Panc1 (cell line): Measurements from ENCODE around the gene TMEM132C. TPM values are rescaled to one million over a fixed set of nuclear protein-coding genes. Genes with fewer than 3 reads are reported as not detected.

Source experiments
- ATAC-seq: fragments of 200-7000 bp; cut with Tn5 transposase; 2 replicates; pipeline ENCODE4 v1.9.1; 2020; ENCODE audit warnings: mild to moderate bottlenecking, moderate library complexity
- BruUV-seq: library from RNA; stranded (reverse); fragments of 400-500 nt; replicated peaks from 2 replicates; lab custom pipeline; 2021; lab: Mats Ljungman, UMichigan
- CTCF ChIA-PET: fragments of 300-600 bp; sonication (Branson Sonifier 250); formaldehyde crosslinking; loops from one replicate; lab custom pipeline; 2022; ENCODE audit warnings: antibody characterized with exemption; lab: Charles Lee
- POLR2A ChIA-PET: fragments of 300-600 bp; sonication (Branson Sonifier 250); formaldehyde crosslinking; loops from one replicate; lab custom pipeline; 2022; ENCODE audit warnings: antibody characterized with exemption; lab: Charles Lee
- DNase-seq: peaks from one replicate; pipeline ENCODE4 v3.0.0-alpha.2; 2010; ENCODE audit warnings: low read depth, low spot score
- H3K27ac ChIP-seq: 2 replicates; pipeline ENCODE4 v1.5.1; 2011; ENCODE audit warnings: mild to moderate bottlenecking, low read length, inconsistent platforms
- H3K27me3 ChIP-seq: fragments of 200-500 bp; sonication (Bioruptor generic); 2 replicates; pipeline ENCODE4 v1.6.0; 2014; ENCODE audit warnings: low read length, inconsistent platforms; ENCODE audit not compliant: control insufficient read depth, insufficient read depth
- H3K36me3 ChIP-seq: fragments of 200-500 bp; sonication (Bioruptor generic); 2 replicates; pipeline ENCODE4 v1.5.1; 2014; ENCODE audit warnings: inconsistent platforms, mild to moderate bottlenecking, low read length, moderate library complexity; ENCODE audit not compliant: control insufficient read depth, insufficient read depth
- H3K4me1 ChIP-seq: 2 replicates; pipeline ENCODE4 v1.5.1; 2011; ENCODE audit warnings: inconsistent platforms, mild to moderate bottlenecking, low read length, moderate library complexity; ENCODE audit not compliant: control insufficient read depth, insufficient read depth
- H3K4me3 ChIP-seq, 2 experiments: 2 replicates each; pipeline ENCODE4 v1.5.1; 2011 to 2012; ENCODE audit warnings: low read depth in 2 of 2, low read length in 2 of 2, mild to moderate bottlenecking in 2 of 2, inconsistent platforms in 1 of 2, moderate library complexity in 1 of 2
- H3K9me3 ChIP-seq: fragments of 200-500 bp; sonication (Bioruptor generic); 2 replicates; pipeline ENCODE4 v1.5.1; 2014; ENCODE audit warnings: low read depth, mild to moderate bottlenecking, inconsistent platforms, low read length, moderate library complexity; ENCODE audit not compliant: control insufficient read depth, insufficient read depth
- POLR2AphosphoS5 ChIP-seq: IDR thresholded peaks from 2 replicates; pipeline ENCODE4 v1.6.1; 2012; ENCODE audit warnings: mild to moderate bottlenecking, low read depth, low read length, moderate library complexity
- REST ChIP-seq, 2 experiments: IDR thresholded peaks; 2 replicates each; pipeline ENCODE4 v1.6.1; 2011 to 2012; ENCODE audit warnings: low read depth in 2 of 2, control low read depth in 1 of 2, low read length in 1 of 2, mild to moderate bottlenecking in 1 of 2, moderate library complexity in 1 of 2; ENCODE audit not compliant: insufficient read depth in 1 of 2
- SIN3A ChIP-seq: IDR thresholded peaks from 2 replicates; pipeline ENCODE4 v1.6.1; 2012; ENCODE audit warnings: low read depth, mild to moderate bottlenecking, low read length, moderate library complexity, borderline replicate concordance; ENCODE audit not compliant: insufficient read depth
- TCF7L2 ChIP-seq: IDR thresholded peaks from 2 replicates; pipeline ENCODE4 v1.6.1; 2011; ENCODE audit warnings: mild to moderate bottlenecking, low read depth, low read length, inconsistent platforms
- in situ Hi-C: cut with HindIII; loops from 2 replicates; pipeline ENCODE4 v1.10.0; 2016; ENCODE audit warnings: low sequenced_read_pairs, low pct_unique_long_range_greater_than_20kb
- intact Hi-C: fragments of 100-400 bp; cut with micrococcal nuclease; formaldehyde crosslinking; loops from one replicate; pipeline ENCODE4 v1.10.0; 2022; ENCODE audit not compliant: unreplicated experiment
- total RNA-seq: library from RNA; stranded (reverse); gene quantifications from one replicate; pipeline ENCODE4 v1.2.1, GENCODE V29; 2021; ENCODE audit not compliant: unreplicated experiment
- TF ChIP-seq, protein P1 (sequence below): fragments of 450-650 bp; IDR thresholded peaks from 2 replicates; pipeline ENCODE4 v1.5.1; 2017; ENCODE audit warnings: mild to moderate bottlenecking

Gene TMEM132C
- total RNA-seq, 1 experiment from 2014 or later = not detected

DNA sequence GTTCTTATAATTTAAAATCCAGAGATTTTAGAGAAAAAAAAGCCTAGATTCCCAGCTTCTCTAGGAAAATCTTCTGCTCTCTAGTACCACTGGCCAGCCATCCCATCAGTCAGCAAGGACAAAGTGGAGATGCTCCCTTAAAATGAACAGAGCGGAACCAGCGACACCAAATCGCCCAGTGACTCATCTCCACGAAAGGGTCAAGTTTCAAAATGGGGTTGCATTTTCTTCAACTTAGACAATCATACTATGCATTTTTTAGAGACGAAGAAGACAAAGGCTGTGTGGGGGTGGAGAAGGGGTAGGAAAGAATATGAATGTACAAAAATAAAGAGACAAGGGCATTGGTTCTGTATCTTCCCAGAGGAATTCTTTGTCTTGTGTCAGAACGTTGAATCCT, 344.8 kb downstream of the TMEM132C start:
- BruUV-seq = no TSS peak
- in situ Hi-C loops = no loop called here
- intact Hi-C loops = no loop called here
- CTCF ChIA-PET = no interaction called here
- DNase-seq = no peak
- Histone ChIP-seq H3K27ac (no peak overlapping the region), H3K9me3 (no peaks in the 10 kb centered on the region), H3K36me3 (no peaks in the 10 kb centered on the region), H3K27me3 (no peaks in the 10 kb centered on the region; the same call in 1 of the 2 replicates), H3K4me3 (no peak overlapping the region), H3K4me1 (no peaks in the 10 kb centered on the region)
- POLR2A ChIA-PET = no interaction called here
- no peak for TF ChIP-seq TCF7L2
- TF ChIP-seq, protein P1, sequence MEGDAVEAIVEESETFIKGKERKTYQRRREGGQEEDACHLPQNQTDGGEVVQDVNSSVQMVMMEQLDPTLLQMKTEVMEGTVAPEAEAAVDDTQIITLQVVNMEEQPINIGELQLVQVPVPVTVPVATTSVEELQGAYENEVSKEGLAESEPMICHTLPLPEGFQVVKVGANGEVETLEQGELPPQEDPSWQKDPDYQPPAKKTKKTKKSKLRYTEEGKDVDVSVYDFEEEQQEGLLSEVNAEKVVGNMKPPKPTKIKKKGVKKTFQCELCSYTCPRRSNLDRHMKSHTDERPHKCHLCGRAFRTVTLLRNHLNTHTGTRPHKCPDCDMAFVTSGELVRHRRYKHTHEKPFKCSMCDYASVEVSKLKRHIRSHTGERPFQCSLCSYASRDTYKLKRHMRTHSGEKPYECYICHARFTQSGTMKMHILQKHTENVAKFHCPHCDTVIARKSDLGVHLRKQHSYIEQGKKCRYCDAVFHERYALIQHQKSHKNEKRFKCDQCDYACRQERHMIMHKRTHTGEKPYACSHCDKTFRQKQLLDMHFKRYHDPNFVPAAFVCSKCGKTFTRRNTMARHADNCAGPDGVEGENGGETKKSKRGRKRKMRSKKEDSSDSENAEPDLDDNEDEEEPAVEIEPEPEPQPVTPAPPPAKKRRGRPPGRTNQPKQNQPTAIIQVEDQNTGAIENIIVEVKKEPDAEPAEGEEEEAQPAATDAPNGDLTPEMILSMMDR = no peak
- no peak for ATAC-seq

GRCh38 chr12:128612150-128612850, 345.3 kb downstream of the TMEM132C start:
- intact Hi-C loops = no loop called here
- BruUV-seq = no TSS peak
- in situ Hi-C loops = no loop called here

More at GRCh38 chr12:128612150-128612850, 345.3 kb downstream of the TMEM132C start:
- no peak overlapping the region for H3K27ac ChIP-seq
- ChIA-PET CTCF (no interaction called here), POLR2A (no interaction called here)
- TF ChIP-seq POLR2AphosphoS5 (no peak), REST (IDR thresholded peaks at IDR 0.05; ENCODE audit: insufficient read depth in 1 of 2, low read depth in 2 of 2, low read length in 1 of 2) (no peak), SIN3A (no peak), TCF7L2 (no peak)
- TF ChIP-seq, protein P1 = no peak
- no peaks in the 10 kb centered on the region for H3K9me3 ChIP-seq
- no peak for DNase-seq
- H3K4me1 ChIP-seq = no peaks in the 10 kb centered on the region
- no peaks in the 10 kb centered on the region for H3K36me3 ChIP-seq
- no peak overlapping the region for H3K4me3 ChIP-seq
- no peaks in the 10 kb centered on the region; the same call in 1 of the 2 replicates for H3K27me3 ChIP-seq
- ATAC-seq = no peak
